Endothelial cell of umbilical vein (primary cell): ENCODE data around the gene UBXN2A.

Experiments
- CTCF ChIP-seq, 2 donors: IDR thresholded peaks; 1 replicate in 1 of 2; 2 replicates in 1 of 2; pipeline ENCODE4 v1.5.1; 2011; ENCODE audit warnings: low read length in 2 of 2, mild to moderate bottlenecking in 2 of 2, moderate library complexity in 2 of 2, control low read depth in 1 of 2, inconsistent platforms in 1 of 2, low read depth in 1 of 2; ENCODE audit not compliant: insufficient read depth in 1 of 2; ENCODE audit errors: extremely low read depth in 1 of 2
- EZH2 ChIP-seq: IDR thresholded peaks from 2 replicates; pipeline ENCODE4 v1.6.1; 2012; ENCODE audit warnings: borderline replicate concordance, low read depth, mild to moderate bottlenecking, moderate library complexity, low read length, inconsistent platforms; ENCODE audit not compliant: severe bottlenecking
- FOS ChIP-seq: IDR thresholded peaks from 2 replicates; pipeline ENCODE4 v1.6.1; 2011; ENCODE audit warnings: mild to moderate bottlenecking, low read length, moderate library complexity, borderline replicate concordance; ENCODE audit not compliant: insufficient read depth
- JUN ChIP-seq: IDR thresholded peaks from 2 replicates; pipeline ENCODE4 v1.6.1; 2011; ENCODE audit warnings: borderline replicate concordance, low read depth; ENCODE audit not compliant: insufficient read length, insufficient read depth
- MAX ChIP-seq: IDR thresholded peaks from 2 replicates; pipeline ENCODE4 v1.6.1; 2011; ENCODE audit not compliant: insufficient read depth, insufficient read length
- MYC ChIP-seq: IDR thresholded peaks from one replicate; pipeline ENCODE4 v1.6.1; 2011; ENCODE audit warnings: mild to moderate bottlenecking, low read depth, low read length
- POLR2A ChIP-seq: IDR thresholded peaks from 2 replicates; pipeline ENCODE4 v1.6.1; 2012; ENCODE audit warnings: low read depth, mild to moderate bottlenecking, control low read depth, low read length
- POLR2AphosphoS5 ChIP-seq: IDR thresholded peaks from 2 replicates; pipeline ENCODE4 v1.6.1; 2012; ENCODE audit warnings: low read depth, mild to moderate bottlenecking, control low read depth, low read length, moderate library complexity; ENCODE audit not compliant: insufficient read depth

GRCh38 chr2:23993736-23994269 is 53.5 kb downstream of the UBXN2A start:
- no peak for TF ChIP-seq CTCF (IDR thresholded peaks at IDR 0.05; ENCODE audit: extremely low read depth in 1 of 2, insufficient read depth in 1 of 2, low read depth in 1 of 2, low read length in 2 of 2)
- no peak for TF ChIP-seq POLR2A
- TF ChIP-seq EZH2, result no peak
- no peak for TF ChIP-seq POLR2AphosphoS5
- no peak for TF ChIP-seq FOS
- TF ChIP-seq JUN, result no peak
- TF ChIP-seq MYC, result no peak
- TF ChIP-seq MAX, result no peak
